ENCODE measurements around the gene AGA.

GRCh38 chr4:177489471-177490246, 47.4 kb upstream of the AGA start:
- TF ChIP-seq ZBTB33 (IDR thresholded peaks at IDR 0.05; ENCODE audit: borderline replicate concordance, low read depth) (no peak), EP300 (IDR thresholded peaks at IDR 0.05; ENCODE audit: borderline replicate concordance in 1 of 2, low read depth in 1 of 2, low read length in 1 of 2) (peak in 1 of 2 experiments; percentile 47; a peak in 1 of 4 replicates), TAF1 (IDR thresholded peaks at IDR 0.05; ENCODE audit: borderline replicate concordance, low read depth, low read length) (no peak), YY1 (IDR thresholded peaks at IDR 0.05; ENCODE audit: low read depth) (no peak), FOXM1 (IDR thresholded peaks at IDR 0.05; ENCODE audit: low read depth) (no peak), CHD2 (IDR thresholded peaks at IDR 0.05; ENCODE audit: low read length, partially characterized antibody) (no peak), SIN3A (IDR thresholded peaks at IDR 0.05; ENCODE audit: borderline replicate concordance, low read depth, low read length) (no peak), GABPA (IDR thresholded peaks at IDR 0.05; ENCODE audit: low read depth) (no peak)
- TF ChIP-seq, protein P1, sequence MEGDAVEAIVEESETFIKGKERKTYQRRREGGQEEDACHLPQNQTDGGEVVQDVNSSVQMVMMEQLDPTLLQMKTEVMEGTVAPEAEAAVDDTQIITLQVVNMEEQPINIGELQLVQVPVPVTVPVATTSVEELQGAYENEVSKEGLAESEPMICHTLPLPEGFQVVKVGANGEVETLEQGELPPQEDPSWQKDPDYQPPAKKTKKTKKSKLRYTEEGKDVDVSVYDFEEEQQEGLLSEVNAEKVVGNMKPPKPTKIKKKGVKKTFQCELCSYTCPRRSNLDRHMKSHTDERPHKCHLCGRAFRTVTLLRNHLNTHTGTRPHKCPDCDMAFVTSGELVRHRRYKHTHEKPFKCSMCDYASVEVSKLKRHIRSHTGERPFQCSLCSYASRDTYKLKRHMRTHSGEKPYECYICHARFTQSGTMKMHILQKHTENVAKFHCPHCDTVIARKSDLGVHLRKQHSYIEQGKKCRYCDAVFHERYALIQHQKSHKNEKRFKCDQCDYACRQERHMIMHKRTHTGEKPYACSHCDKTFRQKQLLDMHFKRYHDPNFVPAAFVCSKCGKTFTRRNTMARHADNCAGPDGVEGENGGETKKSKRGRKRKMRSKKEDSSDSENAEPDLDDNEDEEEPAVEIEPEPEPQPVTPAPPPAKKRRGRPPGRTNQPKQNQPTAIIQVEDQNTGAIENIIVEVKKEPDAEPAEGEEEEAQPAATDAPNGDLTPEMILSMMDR (IDR thresholded peaks at IDR 0.05), result no peak
- TF ChIP-seq, protein P2, sequence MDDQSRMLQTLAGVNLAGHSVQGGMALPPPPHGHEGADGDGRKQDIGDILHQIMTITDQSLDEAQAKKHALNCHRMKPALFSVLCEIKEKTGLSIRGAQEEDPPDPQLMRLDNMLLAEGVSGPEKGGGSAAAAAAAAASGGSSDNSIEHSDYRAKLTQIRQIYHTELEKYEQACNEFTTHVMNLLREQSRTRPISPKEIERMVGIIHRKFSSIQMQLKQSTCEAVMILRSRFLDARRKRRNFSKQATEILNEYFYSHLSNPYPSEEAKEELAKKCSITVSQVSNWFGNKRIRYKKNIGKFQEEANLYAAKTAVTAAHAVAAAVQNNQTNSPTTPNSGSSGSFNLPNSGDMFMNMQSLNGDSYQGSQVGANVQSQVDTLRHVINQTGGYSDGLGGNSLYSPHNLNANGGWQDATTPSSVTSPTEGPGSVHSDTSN (IDR thresholded peaks at IDR 0.05), result peak; percentile 77
- TF ChIP-seq, protein P3, sequence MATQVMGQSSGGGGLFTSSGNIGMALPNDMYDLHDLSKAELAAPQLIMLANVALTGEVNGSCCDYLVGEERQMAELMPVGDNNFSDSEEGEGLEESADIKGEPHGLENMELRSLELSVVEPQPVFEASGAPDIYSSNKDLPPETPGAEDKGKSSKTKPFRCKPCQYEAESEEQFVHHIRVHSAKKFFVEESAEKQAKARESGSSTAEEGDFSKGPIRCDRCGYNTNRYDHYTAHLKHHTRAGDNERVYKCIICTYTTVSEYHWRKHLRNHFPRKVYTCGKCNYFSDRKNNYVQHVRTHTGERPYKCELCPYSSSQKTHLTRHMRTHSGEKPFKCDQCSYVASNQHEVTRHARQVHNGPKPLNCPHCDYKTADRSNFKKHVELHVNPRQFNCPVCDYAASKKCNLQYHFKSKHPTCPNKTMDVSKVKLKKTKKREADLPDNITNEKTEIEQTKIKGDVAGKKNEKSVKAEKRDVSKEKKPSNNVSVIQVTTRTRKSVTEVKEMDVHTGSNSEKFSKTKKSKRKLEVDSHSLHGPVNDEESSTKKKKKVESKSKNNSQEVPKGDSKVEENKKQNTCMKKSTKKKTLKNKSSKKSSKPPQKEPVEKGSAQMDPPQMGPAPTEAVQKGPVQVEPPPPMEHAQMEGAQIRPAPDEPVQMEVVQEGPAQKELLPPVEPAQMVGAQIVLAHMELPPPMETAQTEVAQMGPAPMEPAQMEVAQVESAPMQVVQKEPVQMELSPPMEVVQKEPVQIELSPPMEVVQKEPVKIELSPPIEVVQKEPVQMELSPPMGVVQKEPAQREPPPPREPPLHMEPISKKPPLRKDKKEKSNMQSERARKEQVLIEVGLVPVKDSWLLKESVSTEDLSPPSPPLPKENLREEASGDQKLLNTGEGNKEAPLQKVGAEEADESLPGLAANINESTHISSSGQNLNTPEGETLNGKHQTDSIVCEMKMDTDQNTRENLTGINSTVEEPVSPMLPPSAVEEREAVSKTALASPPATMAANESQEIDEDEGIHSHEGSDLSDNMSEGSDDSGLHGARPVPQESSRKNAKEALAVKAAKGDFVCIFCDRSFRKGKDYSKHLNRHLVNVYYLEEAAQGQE (IDR thresholded peaks at IDR 0.05; ENCODE audit: low read depth, low read length), result no peak

Measured in SK-N-SH (cell line).